ENCODE results near the gene EFS.

The EFS gene

DNA sequence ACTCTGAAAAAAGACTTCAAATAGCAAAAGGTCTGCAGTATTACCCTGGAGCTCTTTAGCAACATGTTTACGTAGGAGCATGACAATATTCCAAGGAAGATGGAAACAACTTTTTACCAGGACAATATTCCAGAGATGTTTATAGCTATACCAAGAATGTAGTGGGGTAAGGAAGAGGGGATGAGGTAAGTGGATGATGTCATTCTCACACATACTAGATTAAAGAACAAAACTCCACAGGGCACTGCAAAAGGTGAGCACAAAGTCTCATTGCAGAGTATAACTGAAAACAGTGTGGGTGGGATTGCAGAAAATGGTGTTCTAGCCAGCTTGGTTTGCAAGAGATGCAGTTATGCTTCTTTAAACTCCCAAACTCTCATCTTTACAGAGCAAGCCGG is 20.3 kb upstream of the EFS start:
- H3K79me1 ChIP-seq (ENCODE audit: low read length) = no peaks in the 10 kb centered on the region
- H2BK15ac ChIP-seq (replicated peaks; ENCODE audit: low read depth) = no peak overlapping the region
- no peak overlapping the region for H3K27ac ChIP-seq (ENCODE audit: low read depth, low read length)
- no peaks in the 10 kb centered on the region for H3K79me2 ChIP-seq (ENCODE audit: control insufficient read depth, insufficient read depth, low read length)
- H3K27me3 ChIP-seq (ENCODE audit: insufficient read depth, low read length, poor library complexity) = no peaks in the 10 kb centered on the region
- H3K4me2 ChIP-seq (ENCODE audit: low read length) = no peak overlapping the region
- no peak overlapping the region for H4K5ac ChIP-seq (ENCODE audit: low read length)
- no peak overlapping the region for H2BK120ac ChIP-seq (ENCODE audit: low read depth, low read length)
- H3K4me1 ChIP-seq (ENCODE audit: control insufficient read depth, low read depth, low read length) = no peaks in the 10 kb centered on the region
- H3K56ac ChIP-seq (ENCODE audit: low read length) = no peak overlapping the region
- no peak overlapping the region for H2BK5ac ChIP-seq (ENCODE audit: low read length)
- no peak overlapping the region for H3K18ac ChIP-seq (ENCODE audit: low read length)
- DNase-seq = no peak
- no peak overlapping the region for H3K9ac ChIP-seq (ENCODE audit: low read length)
- no peak overlapping the region for H3K23ac ChIP-seq (ENCODE audit: low read length)
- H4K8ac ChIP-seq (ENCODE audit: low read depth, low read length) = no peak overlapping the region
- H3K4ac ChIP-seq (ENCODE audit: low read depth, low read length) = no peak overlapping the region
- no peak overlapping the region for H3K4me3 ChIP-seq (ENCODE audit: low read length)
- no CpG with 5 or more reads among the region's 2 CpGs for WGBS (ENCODE audit: extremely low coverage, insufficient coverage, low lambda C conversion rate)
- H2AK5ac ChIP-seq (ENCODE audit: low read length) = no peak overlapping the region
- H3K36me3 ChIP-seq (ENCODE audit: control insufficient read depth, insufficient read depth, low read length) = no peaks in the 10 kb centered on the region

DNA sequence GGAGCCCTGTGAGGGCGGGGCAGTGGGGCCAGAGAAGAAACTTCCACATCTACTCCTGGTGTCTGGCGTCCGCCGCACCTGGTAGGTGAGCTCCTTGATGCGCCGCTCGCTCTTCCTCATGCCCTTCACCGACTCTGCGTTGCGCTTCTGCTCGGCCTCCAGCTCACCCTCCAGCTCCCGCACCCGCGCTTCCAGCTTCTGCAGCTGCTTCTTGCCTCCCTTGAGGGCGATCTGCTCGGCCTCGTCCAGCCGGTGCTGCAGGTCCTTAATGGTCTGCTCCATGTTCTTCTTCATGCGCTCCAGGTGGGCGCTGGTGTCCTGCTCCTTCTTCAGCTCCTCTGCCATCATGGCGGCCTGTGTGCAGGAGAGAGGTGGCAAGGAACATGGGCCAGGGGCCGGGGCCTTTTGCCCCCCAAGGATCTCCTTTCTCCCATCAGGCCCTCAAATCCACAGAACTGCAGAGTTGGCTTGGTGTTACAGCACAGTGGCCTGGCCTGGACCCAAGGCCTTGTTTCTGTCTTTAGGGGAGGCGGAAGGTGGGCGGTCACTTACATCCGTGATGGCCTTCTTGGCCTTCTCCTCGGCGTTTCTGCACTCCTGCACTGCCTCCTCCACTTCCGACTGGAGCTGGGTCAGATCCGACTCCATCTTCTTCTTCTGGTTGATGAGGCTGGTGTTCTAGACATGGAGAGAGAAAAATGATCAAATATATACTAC is 19.6 kb upstream of the EFS start:
- Histone ChIP-seq H3K79me2 (ENCODE audit: control insufficient read depth, insufficient read depth, low read length) (no peaks in the 10 kb centered on the region), H2BK15ac (replicated peaks; ENCODE audit: low read depth) (no peak overlapping the region), H3K79me1 (ENCODE audit: low read length) (no peaks in the 10 kb centered on the region), H2BK120ac (ENCODE audit: low read depth, low read length) (no peak overlapping the region), H3K4me2 (ENCODE audit: low read length) (no peak overlapping the region), H3K4me1 (ENCODE audit: control insufficient read depth, low read depth, low read length) (no peaks in the 10 kb centered on the region), H4K8ac (ENCODE audit: low read depth, low read length) (no peak overlapping the region), H3K27ac (ENCODE audit: low read depth, low read length) (no peak overlapping the region), H3K27me3 (ENCODE audit: insufficient read depth, low read length, poor library complexity) (no peaks in the 10 kb centered on the region), H2AK5ac (ENCODE audit: low read length) (no peak overlapping the region), H3K9ac (ENCODE audit: low read length) (no peak overlapping the region), H3K36me3 (ENCODE audit: control insufficient read depth, insufficient read depth, low read length) (no peaks in the 10 kb centered on the region), H4K5ac (ENCODE audit: low read length) (no peak overlapping the region), H3K4ac (ENCODE audit: low read depth, low read length) (no peak overlapping the region), H3K4me3 (ENCODE audit: low read length) (no peak overlapping the region), H3K23ac (ENCODE audit: low read length) (no peak overlapping the region), H2BK5ac (ENCODE audit: low read length) (no peak overlapping the region), H3K18ac (ENCODE audit: low read length) (no peak overlapping the region), H3K56ac (ENCODE audit: low read length) (no peak overlapping the region)
- WGBS (ENCODE audit: extremely low coverage, insufficient coverage, low lambda C conversion rate) = no CpG with 5 or more reads among the region's 29 CpGs
- DNase-seq = no peak

DNA sequence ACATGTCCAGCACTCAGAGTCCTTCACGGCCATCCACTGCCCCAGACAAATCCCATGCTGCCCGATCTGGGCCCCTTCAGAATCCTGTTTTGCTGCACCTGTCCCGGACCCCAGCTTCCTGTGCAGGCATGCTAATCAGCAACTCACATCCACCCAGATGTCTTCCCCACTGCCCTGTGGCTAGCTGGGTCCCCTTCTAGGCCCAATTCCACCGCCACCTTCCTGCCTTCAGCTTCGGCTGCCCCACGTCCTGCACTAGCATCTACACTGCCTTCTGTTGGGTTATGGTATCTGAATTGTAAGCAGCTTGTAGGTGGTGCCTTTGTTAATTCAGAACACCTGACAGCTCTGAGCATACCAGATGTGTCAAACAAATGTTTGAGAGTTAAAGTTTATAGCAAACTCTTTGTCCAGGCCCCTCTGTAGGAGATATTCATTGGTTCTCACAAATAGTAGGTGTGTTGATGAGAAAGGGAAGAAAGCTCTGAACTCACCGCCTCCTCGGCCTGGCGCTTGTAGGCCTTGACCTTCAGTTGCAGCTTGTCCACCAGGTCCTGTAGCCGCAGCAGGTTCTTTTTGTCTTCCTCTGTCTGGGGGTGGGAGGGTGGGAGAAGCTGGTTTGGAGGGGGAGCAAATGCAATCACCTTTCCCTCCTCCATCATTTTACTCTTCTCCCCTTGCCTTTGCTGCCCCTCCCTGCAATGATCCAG is 17.9 kb upstream of the EFS start:
- Histone ChIP-seq H3K4ac (ENCODE audit: low read depth, low read length) (no peak overlapping the region), H4K5ac (ENCODE audit: low read length) (no peak overlapping the region), H3K27me3 (ENCODE audit: insufficient read depth, low read length, poor library complexity) (no peaks in the 10 kb centered on the region), H3K4me1 (ENCODE audit: control insufficient read depth, low read depth, low read length) (no peaks in the 10 kb centered on the region), H3K23ac (ENCODE audit: low read length) (no peak overlapping the region), H3K56ac (ENCODE audit: low read length) (no peak overlapping the region), H3K4me2 (ENCODE audit: low read length) (no peak overlapping the region), H3K36me3 (ENCODE audit: control insufficient read depth, insufficient read depth, low read length) (no peaks in the 10 kb centered on the region), H3K18ac (ENCODE audit: low read length) (no peak overlapping the region), H2AK5ac (ENCODE audit: low read length) (no peak overlapping the region), H3K79me1 (ENCODE audit: low read length) (no peaks in the 10 kb centered on the region), H2BK15ac (replicated peaks; ENCODE audit: low read depth) (no peak overlapping the region), H3K79me2 (ENCODE audit: control insufficient read depth, insufficient read depth, low read length) (no peaks in the 10 kb centered on the region), H3K27ac (ENCODE audit: low read depth, low read length) (no peak overlapping the region), H3K4me3 (ENCODE audit: low read length) (no peak overlapping the region), H2BK120ac (ENCODE audit: low read depth, low read length) (no peak overlapping the region), H4K8ac (ENCODE audit: low read depth, low read length) (no peak overlapping the region), H3K9ac (ENCODE audit: low read length) (no peak overlapping the region), H2BK5ac (ENCODE audit: low read length) (no peak overlapping the region)
- no CpG with 5 or more reads among the region's 10 CpGs for WGBS (ENCODE audit: extremely low coverage, insufficient coverage, low lambda C conversion rate)
- no peak for DNase-seq

DNA sequence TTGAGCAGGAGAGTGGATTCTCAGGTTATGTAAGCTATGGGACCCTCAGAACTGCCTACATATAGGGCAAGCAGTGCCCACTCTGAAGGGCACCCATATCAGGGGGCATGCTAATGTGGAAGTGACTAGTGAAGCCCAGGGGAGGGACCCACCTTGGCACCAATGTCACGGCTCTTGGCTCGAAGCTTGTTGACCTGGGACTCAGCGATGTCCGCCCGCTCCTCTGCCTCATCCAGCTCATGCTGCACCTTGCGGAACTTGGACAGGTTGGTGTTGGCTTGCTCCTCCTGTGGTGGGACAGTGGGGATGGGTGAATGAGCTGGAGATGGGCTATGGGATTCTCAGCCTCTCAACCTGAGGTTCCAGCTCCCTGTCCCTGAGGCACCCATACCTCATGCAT is 17.3 kb upstream of the EFS start:
- no peaks in the 10 kb centered on the region for H3K79me1 ChIP-seq (ENCODE audit: low read length)
- H3K18ac ChIP-seq (ENCODE audit: low read length) = no peak overlapping the region
- H4K5ac ChIP-seq (ENCODE audit: low read length) = no peak overlapping the region
- no peak overlapping the region for H3K4me2 ChIP-seq (ENCODE audit: low read length)
- no peak overlapping the region for H4K8ac ChIP-seq (ENCODE audit: low read depth, low read length)
- no peak overlapping the region for H3K56ac ChIP-seq (ENCODE audit: low read length)
- H3K23ac ChIP-seq (ENCODE audit: low read length) = no peak overlapping the region
- H2AK5ac ChIP-seq (ENCODE audit: low read length) = no peak overlapping the region
- H2BK5ac ChIP-seq (ENCODE audit: low read length) = no peak overlapping the region
- no peaks in the 10 kb centered on the region for H3K27me3 ChIP-seq (ENCODE audit: insufficient read depth, low read length, poor library complexity)
- no peak overlapping the region for H3K4ac ChIP-seq (ENCODE audit: low read depth, low read length)
- H3K36me3 ChIP-seq (ENCODE audit: control insufficient read depth, insufficient read depth, low read length) = no peaks in the 10 kb centered on the region
- H3K27ac ChIP-seq (ENCODE audit: low read depth, low read length) = no peak overlapping the region
- no CpG with 5 or more reads among the region's 6 CpGs for WGBS (ENCODE audit: extremely low coverage, insufficient coverage, low lambda C conversion rate)
- H2BK15ac ChIP-seq (replicated peaks; ENCODE audit: low read depth) = no peak overlapping the region
- H3K79me2 ChIP-seq (ENCODE audit: control insufficient read depth, insufficient read depth, low read length) = no peaks in the 10 kb centered on the region
- no peak overlapping the region for H3K9ac ChIP-seq (ENCODE audit: low read length)
- H2BK120ac ChIP-seq (ENCODE audit: low read depth, low read length) = no peak overlapping the region
- H3K4me1 ChIP-seq (ENCODE audit: control insufficient read depth, low read depth, low read length) = no peaks in the 10 kb centered on the region
- H3K4me3 ChIP-seq (ENCODE audit: low read length) = no peak overlapping the region
- no peak for DNase-seq

DNA sequence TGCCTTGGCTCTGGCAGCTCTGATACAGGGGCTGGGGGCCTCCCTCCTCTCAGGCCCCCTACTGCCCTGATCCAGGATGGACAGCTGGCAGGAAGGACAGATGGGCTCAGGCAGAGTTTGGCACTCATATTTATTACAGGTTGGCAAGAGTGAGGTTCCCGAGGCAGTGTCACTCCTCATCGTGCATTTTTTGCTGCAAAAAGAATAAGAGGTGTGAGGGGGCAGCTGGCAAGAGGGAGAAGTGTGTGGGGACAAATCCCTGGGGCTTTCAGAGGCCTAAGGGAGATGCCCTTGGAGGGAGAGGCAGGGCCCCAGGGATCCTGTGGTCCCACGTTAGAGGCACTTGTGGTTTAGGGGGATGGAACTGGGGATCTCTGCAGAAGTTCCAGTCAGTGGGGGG is 16.9 kb upstream of the EFS start:
- Histone ChIP-seq H3K4ac (ENCODE audit: low read depth, low read length) (no peak overlapping the region), H3K36me3 (ENCODE audit: control insufficient read depth, insufficient read depth, low read length) (no peaks in the 10 kb centered on the region), H3K4me2 (ENCODE audit: low read length) (no peak overlapping the region), H3K4me3 (ENCODE audit: low read length) (no peak overlapping the region), H3K79me2 (ENCODE audit: control insufficient read depth, insufficient read depth, low read length) (no peaks in the 10 kb centered on the region), H4K5ac (ENCODE audit: low read length) (no peak overlapping the region), H3K9ac (ENCODE audit: low read length) (no peak overlapping the region), H4K8ac (ENCODE audit: low read depth, low read length) (no peak overlapping the region), H3K27ac (ENCODE audit: low read depth, low read length) (no peak overlapping the region), H3K23ac (ENCODE audit: low read length) (no peak overlapping the region), H3K18ac (ENCODE audit: low read length) (no peak overlapping the region), H3K79me1 (ENCODE audit: low read length) (no peaks in the 10 kb centered on the region), H2AK5ac (ENCODE audit: low read length) (no peak overlapping the region), H3K56ac (ENCODE audit: low read length) (no peak overlapping the region), H2BK5ac (ENCODE audit: low read length) (no peak overlapping the region), H2BK15ac (replicated peaks; ENCODE audit: low read depth) (no peak overlapping the region), H2BK120ac (ENCODE audit: low read depth, low read length) (no peak overlapping the region), H3K27me3 (ENCODE audit: insufficient read depth, low read length, poor library complexity) (no peaks in the 10 kb centered on the region), H3K4me1 (ENCODE audit: control insufficient read depth, low read depth, low read length) (no peaks in the 10 kb centered on the region)
- no peak for DNase-seq
- no CpG with 5 or more reads among the region's 3 CpGs for WGBS (ENCODE audit: extremely low coverage, insufficient coverage, low lambda C conversion rate)
